GM12892 (cell line): ENCODE data around the gene TENM4.

Experiments
- POLR2A ChIP-seq: IDR thresholded peaks from 2 replicates; pipeline ENCODE4 v1.6.1; 2011; ENCODE audit warnings: low read depth, low read length, control low read depth
- POLR2AphosphoS5 ChIP-seq: IDR thresholded peaks from 2 replicates; pipeline ENCODE4 v1.6.1; 2011; ENCODE audit warnings: low read depth, low read length, control low read depth
- TAF1 ChIP-seq: IDR thresholded peaks from 2 replicates; pipeline ENCODE4 v1.6.1; 2011; ENCODE audit warnings: low read depth, mild to moderate bottlenecking, control low read depth, low read length, borderline replicate concordance

- TF ChIP-seq POLR2A (no peak), TAF1 (no peak), POLR2AphosphoS5 (no peak)
Measured at GRCh38 chr11:78952175-78952574, 488.7 kb downstream of the TENM4 start.
